GM23338 (cell line): Measurements from ENCODE around the gene RPS15.

Experiments
- CTCF ChIP-seq, 2 experiments: fragments of 200-600 bp in 1 of 2; sonication (generic) in 1 of 2; conservative IDR thresholded peaks; 2 replicates each; pipeline versions ENCODE4 v1.5.1 to v1.6.1; 2016 to 2017; ENCODE audit warnings: antibody characterized with exemption in 2 of 2, low read depth in 2 of 2, mild to moderate bottlenecking in 2 of 2, moderate library complexity in 1 of 2
- JUNB ChIP-seq: IDR thresholded peaks from one replicate; pipeline ENCODE4 v1.6.1; 2016; ENCODE audit warnings: antibody characterized with exemption; ENCODE audit not compliant: unreplicated experiment

GRCh38 chr19:1409204-1410005, 28.8 kb upstream of the RPS15 start:
- TF ChIP-seq CTCF (conservative IDR thresholded peaks at IDR 0.05; ENCODE audit: low read depth in 2 of 2) (no peak), JUNB (no peak)
